H4 (cell line): ENCODE data around the gene ADGRB3. TPM values are rescaled to one million over a fixed set of nuclear protein-coding genes. Genes with fewer than 3 reads are reported as not detected.

Experiments used
- DNase-seq: peaks from one replicate; pipeline ENCODE4 v3.0.0-alpha.2; 2015; ENCODE audit warnings: low spot score
- total RNA-seq: library from RNA; depleted of rRNA; stranded (reverse); fragments of >200 nt; shearing (Covaris generic); gene quantifications from 2 replicates; pipeline ENCODE4 v1.2.3, GENCODE V29; 2014; rRNA removed

The ADGRB3 gene
- 0.79 and 1.1 TPM in 2 replicates for total RNA-seq

DNA sequence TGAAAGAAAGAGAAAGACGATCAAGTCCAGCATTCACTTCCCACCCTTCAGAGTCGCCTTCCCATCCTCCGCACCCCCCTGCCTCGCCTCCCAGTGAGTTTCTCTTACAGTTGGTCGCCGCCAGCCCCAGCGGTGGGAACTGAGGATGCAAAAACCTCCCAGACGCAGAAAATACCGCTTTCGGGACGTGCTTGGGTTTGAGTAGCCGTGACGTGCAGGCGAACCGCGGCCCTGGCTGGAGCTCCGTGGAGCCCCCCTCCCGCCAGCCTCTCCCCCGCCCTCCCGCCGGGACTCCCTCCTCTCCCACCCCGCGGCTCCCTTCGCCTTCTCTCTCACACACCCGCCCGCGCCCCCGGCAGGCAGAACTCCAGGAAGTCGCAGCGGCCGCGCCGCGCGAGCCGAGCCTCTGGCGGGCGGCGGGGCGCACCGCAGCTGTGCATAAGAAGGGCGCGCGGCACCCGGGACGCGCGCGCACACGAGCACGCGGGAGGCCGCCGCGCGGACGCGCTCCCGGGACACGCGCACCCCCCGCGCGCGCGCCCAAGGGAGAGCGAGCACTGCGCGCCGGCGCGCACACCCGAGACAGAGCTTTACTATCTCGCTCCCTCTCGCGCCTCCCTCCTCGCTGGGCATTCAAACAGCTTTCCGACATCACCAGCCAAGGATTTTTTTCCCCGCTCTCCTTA is at the start of gene ADGRB3:
ADGRB3 (plus strand) TSS at position 557 of the 686 bp plus-strand sequence. CDS start 3,394 bp downstream, outside the sequence.
- DNase-seq, result peak; percentile 77

DNA sequence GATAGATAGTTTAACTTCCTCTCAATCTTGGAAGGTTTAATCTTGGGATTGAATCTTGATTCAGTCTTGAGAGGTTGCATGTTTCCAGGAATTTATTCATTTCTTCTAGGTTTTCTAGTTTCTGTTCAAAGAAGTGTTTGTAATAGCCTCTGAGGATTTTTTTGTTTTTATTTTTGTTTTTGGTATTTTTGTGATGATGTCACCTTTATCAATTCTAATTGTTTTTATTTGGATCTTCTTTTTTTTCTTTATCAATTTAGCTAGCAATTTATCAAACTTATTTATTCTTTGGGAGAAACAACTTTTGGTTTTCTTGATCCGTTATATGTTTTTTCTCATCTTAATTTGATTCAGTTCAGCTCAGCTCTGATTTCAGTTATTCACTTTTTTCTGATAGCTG is 41.5 kb upstream of the ADGRB3 start:
- DNase-seq, result no peak

DNA sequence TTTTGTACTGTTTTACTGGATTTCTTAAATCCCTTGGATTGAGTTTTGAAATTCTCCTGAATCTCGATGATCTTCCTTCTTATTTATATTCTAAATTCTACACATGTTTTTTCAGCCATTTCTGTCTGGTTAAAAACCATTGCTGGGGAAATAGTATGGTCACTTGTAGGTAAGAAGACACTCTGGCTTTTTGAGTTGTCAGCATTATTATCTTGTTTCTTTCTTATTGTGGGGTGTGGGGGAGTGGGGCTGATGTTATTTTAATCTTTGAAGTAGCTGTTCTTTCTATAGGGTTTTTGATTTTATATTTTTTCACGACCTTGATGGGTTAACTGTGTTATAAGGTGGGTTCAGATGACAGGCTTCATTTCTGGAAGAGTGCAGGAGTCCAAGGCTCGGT is 37.4 kb upstream of the ADGRB3 start:
- no peak for DNase-seq

DNA sequence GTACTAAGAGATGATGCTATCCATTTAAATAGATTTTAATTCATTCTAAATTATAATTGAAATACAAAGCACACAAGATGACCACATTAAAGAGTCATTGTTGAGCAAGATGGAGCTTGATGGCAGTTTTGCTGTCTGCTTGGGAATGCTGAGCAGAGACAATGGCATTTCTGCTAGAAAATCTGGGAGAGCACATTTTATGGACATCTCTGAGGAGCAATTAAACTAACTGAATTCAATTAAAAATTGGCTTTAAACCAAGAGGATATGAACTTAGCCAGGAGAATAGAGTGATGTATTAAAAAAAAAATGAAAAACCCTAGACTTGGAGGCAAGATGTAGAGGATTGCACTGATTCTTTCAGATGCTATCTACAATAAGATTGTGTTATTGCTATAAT is 19.1 kb upstream of the ADGRB3 start:
- no peak for DNase-seq

DNA sequence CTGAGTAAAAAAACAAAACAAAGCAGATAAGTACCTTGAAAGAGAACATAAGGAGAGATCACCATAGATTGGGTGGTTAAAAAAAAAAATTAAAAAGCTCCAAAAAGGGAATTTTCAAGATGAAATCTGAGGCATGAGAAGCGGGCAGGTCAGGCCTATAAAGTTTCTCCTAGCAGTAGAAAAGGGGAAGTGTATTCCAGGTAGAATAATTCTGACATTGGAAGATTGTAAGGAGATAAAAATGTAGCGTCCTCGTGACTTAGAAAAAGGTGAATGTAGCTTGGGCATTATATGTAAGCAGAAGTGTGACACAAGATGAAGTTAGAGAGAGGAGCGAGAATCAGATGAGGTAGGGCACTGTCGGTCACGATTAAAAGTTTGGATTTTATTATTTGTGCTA is 9.1 kb upstream of the ADGRB3 start:
- DNase-seq, result no peak

DNA sequence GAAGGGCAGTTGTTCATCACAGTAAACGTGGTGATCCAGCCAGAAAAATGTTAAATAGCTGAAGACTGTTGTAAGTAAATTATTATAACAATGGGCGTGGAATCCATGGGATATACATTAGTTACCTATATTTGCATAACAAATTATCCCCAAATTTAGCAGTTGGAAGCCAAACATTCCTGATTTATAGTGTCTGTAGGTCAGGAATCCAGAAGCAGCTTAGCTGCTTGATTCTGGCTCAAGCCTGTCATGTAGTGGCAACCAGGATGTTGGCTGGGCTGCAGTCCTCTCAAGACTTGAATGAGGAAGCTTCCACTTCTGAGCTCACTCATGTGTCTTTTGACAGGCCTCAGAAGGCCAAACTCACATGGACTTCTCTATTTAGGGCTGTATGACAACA is 6.9 kb upstream of the ADGRB3 start:
- DNase-seq, result no peak

DNA sequence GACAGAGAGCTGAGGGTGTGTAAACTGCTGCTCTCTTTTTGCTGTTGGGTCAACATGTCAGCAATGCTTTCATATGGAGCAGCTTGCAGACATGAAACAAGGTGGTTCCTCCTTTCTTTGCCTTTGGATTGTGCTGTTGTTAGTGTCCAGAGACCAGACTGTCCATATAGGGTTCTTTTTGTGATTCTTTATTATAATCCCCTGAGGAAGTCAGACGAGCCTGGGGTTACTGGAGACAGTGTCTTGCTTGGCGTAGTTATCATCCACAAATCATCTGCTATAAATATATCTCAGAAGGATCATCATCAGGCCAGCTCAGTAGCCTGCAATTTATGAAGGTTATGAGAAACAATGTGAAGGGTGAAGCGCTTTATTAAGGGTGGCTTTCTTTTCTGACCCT is 2.3 kb upstream of the ADGRB3 start:
- no peak for DNase-seq

DNA sequence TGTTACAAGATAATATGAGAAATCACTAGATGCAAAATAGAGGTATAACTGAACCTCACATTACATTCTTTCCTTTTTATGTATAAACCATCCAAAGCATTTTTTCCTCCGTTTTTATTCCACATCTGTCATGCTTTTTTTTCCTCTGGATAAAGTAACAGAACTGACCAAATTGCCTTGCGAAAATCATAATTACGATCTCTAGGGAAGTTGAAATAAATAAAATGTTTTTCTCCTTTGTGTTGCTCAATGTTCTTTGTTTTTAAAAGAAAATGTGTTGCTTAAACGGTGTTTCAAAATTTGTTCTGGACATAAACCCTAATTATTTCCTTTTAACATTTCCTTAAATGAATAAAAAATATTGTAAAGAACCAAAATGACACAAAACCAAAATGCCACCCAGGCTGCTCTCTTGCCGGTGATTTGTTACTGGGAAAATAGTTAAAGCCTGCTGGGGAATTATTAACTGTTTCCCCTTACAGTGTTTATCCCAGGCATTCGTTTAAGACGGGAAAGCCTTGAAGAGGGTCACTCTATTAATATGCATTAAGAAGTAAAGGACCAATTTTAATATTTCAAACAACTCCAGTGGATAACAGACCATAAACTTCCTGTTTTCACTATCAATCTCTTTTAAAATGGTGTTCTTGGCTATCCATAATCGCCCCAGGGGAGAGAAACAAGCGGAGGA is 1.7 kb upstream of the ADGRB3 start:
- no peak for DNase-seq

DNA sequence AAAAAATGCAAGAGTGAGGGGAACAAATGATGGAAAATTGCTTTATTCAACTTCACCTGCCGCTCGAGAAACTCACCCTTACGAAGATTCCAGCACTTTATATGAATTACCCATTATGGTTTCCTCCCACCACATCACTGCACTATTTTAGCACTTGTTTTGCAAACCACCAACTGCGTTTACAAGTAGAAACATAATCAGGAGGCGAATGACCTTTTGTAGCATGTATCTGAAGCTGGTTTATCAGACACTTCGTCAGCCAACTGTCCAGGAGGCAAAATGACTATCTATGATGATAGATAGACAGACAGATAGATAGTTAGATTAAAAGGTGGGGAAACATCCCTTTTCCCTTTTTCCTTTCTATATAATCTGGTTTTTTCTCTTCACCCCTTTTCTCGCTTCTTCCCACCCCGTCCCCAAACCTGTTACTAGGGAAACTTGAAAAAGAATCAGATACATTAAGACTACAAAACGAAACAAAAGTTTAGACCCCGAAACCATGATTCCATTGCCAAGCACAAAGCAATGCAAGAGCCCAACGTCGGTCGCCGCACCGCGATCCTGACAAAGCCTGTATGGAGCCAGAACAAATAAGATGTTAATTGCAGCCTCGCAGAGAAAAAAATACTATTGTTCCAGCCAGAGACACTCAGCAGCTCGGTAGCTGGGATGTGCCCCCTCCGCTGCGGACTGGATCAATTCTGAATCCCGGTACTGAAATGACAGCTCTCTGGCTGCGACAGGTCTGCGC is 933 bp upstream of the ADGRB3 start:
- no peak for DNase-seq

DNA sequence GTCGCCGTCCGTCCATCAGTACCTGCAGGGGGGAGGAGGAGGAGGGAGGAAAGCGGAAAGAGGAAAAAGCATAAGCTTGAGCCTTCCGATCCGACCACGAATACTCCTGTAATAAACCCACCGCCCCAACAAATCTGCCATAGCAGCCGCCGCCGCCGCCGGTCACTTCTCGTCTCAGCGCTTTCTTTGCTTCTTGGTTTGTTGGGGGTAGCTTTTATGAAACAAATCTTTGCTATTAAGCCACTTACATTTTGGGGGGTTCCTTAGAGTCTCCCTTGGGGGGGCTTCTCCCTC is 277 bp downstream of the ADGRB3 start:
- no peak for DNase-seq

DNA sequence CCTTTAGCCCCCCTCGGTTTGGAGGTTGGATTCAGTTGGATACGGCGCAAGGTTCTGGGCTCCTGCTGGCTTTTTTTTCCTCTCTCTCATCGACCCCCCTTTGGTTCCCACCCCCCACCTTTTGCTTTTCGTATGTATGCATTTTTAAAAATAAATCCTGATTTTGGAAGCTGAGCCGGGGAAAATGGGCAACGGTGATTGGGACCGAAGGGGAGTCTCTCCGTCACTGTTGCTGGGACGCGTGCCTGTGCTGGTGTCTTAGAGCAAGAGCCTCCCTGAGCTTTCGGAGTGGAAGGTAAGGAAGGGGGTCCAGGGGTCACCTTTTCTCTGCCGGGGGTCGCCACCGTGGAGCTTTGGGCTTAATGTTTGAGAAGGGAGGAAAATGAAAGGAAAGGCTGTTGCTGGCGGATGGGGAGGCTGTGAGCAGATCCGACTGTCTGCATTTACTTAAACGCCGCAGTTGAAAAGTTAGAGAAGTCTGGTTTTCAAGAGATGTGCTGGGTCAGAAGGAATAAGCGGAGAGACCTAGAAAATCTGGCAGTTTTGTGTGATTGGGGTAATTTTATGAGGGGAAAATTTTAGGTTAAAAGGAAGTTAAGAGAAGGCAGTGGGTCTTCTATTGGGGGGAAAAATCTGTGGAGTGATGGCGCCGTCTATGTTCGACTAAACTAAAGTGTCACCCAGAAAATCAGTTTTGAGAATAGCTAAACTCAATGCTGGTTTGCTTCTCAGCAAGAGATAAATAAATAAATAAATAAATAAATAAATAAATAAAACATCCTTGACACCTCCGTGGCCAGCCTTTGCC is 828 bp downstream of the ADGRB3 start:
- DNase-seq, result peak; percentile 12

DNA sequence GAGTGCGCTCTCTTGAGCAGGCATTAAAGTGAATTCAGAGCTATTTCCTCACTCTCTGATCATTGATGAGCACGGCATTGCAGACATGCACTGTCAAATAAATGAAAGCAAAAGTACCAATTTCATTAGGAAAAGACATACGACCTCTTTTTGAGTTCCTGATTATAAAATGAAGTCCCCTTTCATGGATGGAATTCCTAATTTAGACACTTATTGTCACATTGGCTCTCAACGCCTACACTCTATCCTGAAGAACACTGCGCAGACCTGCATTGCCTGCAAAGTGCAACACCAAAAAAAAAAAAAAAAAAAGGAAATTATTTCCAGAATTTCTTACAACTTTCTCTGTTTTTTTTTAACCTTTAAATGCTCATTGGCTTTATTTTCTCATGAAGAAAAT is 1.6 kb downstream of the ADGRB3 start:
- DNase-seq, result no peak

DNA sequence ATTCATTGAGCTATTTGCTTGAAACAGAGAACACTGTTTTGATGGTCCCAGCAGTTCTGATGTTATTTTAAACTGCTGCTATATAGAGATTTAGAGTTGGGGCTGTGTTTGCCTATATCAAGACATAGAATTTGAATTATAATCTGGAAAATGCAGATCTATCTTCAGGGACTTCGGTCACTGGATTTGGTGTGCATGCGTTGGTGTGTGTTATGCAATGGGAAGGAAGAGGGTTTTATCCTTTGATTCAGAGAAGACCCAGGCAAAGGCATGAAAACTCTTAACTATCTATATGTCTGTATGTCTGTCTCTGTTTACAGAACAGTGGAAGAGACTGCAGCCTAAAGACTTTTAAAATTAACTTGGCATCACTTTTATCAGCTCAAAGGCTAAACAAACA is 2.0 kb downstream of the ADGRB3 start:
- DNase-seq, result no peak

DNA sequence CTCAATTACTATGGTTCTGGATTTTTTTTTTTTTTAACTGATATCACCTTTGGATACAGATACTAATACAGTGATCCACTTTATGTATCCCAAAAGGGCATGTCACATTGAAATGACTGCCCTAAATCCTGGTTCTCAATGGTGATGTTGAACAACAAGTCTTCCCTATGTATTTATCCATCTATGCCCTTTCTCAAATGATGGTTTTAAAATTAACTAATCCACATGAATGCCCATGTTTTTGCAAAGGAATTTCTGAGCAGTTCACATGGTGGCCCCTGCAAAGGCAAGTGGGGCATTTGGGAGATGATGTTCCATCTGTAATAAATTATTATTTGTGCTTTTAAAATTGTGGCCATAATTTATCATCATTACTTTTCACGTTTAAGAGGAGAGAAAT is 2.7 kb downstream of the ADGRB3 start:
- no peak for DNase-seq

DNA sequence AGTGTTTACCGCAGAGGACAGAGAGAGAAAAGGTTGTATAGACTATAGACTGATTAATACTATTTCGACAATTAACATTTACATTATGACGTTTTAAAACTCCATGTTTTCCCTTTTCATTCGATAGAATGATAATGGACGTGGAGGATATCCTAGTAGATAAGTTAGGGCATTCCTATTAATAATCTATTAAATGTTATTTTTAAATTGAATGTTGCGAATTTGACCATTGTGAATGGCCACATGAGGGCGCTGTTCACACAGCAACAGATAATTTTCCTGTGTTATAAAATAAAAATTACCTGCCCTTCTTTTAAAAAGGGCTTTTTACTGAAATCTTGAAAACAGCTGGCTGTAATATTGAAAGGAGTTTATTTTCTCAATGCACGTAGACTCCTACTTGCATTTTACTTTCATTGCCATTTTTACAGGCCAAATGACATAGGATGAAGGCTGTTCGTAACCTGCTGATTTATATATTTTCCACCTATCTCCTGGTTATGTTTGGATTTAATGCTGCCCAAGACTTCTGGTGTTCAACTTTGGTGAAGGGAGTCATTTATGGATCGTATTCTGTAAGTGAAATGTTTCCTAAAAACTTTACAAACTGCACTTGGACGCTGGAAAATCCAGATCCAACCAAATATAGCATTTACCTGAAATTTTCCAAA is 3.3 kb downstream of the ADGRB3 start:
- DNase-seq, result peak; percentile 36

DNA sequence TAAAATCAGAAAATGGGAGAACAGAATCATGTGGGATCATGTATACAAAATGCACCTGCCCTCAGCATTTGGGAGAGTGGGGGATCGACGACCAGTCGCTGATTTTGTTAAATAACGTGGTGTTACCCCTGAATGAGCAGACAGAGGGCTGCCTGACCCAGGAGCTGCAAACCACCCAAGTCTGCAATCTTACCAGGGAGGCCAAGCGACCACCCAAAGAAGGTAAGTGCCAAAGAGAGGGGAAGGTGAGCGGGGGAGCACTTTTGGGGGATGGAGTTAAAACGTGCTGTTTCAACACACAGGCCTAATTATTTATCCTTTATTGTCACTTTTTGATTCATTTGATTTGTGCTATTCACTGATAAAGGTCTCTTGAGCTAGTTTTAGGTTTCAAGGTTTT is 4.1 kb downstream of the ADGRB3 start:
- no peak for DNase-seq

DNA sequence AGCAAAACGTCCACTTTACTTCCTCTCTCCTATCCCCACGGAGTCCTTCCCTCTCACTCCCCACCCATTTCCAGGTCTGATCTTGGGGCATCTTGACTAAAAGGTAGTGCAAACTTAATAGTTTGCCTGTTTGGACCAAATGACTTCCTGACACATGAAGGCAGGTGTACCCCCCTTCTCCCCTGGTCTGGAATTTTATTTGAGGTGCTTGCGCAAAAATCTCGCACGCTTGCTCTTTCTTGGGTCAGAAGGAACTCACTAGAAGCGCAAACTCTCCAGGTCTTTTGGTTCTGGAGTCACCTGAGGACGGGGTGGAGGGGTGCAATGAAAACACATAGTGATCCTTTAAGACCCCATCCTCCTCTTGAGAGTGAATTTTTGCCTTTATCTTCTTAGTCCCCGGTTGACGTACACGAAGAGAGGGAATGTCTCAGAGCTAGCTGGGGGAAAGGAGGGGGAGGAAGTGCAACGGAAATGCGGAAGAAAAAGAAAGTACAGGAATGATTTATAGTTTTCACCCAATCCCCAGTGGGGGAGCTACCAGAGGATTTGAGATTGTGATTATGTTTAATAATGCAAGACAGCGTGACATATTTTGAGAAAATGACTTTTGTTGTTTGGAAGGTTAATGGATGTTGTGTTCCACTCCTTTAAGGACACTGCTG is 4.9 kb downstream of the ADGRB3 start:
- DNase-seq, result no peak

DNA sequence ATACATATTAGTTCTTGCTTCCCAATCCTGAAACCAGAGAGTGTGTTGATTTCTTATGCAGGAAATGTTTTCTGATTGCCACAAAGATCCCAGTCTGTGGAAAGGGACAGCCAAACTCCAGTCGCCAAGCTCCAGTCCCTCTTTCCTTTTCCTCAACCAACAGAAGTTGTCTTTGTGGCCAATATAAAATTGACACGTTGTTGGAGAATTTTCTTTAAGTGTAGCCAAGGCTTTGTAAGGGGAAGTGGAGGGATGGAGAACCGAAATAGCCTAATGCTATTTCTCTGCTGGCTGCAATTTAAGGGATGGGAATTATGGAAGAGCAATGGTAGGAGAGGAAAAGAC is 5.4 kb downstream of the ADGRB3 start:
- no peak for DNase-seq

DNA sequence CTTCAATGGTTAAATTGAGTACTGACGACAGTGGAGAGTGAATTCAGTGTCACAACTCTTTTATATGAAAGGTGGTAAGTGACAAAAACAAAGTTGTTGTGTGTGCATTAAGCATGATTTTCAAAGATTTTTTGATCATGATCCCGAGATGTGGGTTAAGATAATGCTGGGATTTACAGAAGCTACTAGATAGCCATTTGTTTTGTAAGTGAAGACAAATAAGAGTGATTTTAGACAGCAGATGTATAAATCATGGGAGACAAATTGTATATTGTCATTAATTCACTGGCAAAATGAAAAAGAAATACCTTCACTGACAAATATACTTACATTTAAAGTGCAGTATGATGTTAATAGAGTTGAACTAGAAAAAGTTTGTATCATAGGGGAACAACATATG is 6.1 kb downstream of the ADGRB3 start:
- no peak for DNase-seq

DNA sequence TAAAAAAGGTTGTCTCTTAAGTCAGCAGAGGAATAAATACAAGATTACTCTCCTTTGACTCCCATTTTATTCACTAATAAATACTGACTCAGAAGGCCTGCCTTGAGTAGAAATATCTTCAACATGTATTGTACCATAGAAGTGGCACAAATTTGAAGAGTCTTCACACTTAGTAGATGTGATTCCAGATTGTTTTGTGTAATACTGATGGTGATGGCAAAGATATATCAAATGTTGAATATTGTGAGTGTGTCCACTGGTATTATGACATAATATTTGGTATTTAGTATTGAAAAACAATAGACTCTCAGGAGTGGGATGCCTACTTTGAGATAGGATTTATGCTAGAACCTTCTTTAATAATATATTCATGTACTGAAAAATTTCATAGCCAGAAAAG is 7.0 kb downstream of the ADGRB3 start:
- no peak for DNase-seq

DNA sequence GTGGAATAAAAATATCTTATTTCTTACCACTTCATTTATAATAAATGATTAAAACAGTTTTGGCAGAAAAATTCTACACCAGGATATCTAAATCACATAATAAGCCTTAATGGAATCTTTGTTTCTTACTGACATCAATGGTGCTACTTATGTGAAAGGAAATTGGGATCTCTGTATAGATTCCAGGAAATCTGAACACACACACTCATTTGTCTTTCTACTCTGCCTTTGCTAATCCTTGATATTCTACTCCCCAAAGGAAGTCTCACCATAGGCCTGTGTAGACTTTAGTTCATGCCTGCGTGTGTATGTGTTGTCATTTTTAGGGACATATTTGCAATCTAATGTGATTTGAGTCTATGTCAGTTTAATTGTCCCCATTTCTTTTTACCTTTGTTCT is 7.9 kb downstream of the ADGRB3 start:
- DNase-seq, result no peak
